ENCODE results near the gene RCOR1. TPM values are rescaled to one million over a fixed set of nuclear protein-coding genes. Genes with fewer than 3 reads are reported as not detected.

The RCOR1 gene
- total RNA-seq, 1 experiment from 2014 or later, result 34.1 TPM

- H2BK15ac ChIP-seq (ENCODE audit: low read depth, low read length), result no peak overlapping the region; the same call in 1 of the 2 replicates
- WGBS (ENCODE audit: extremely low coverage, insufficient read length, low lambda C conversion rate), result no CpG with 5 or more reads among the region's 94 CpGs
- no peaks in the 10 kb centered on the region for H3K9me3 ChIP-seq (ENCODE audit: control insufficient read depth, low read depth, low read length)
- H3K79me1 ChIP-seq (ENCODE audit: insufficient read depth, low read depth, low read length, poor library complexity, severe bottlenecking), result no peaks in the 10 kb centered on the region
- no peak overlapping the region for H2BK20ac ChIP-seq (ENCODE audit: low read depth, low read length, poor library complexity, severe bottlenecking)
- no peak overlapping the region for H2AFZ ChIP-seq (ENCODE audit: low read length)
- H3K56ac ChIP-seq (ENCODE audit: insufficient read length, low read depth, low read length), result no peak overlapping the region
- Mint-ChIP-seq H3K4me3 (peak overlapping the region; percentile 57 to 74), H3K9me3 (no peaks in the 10 kb centered on the region), H3K27ac (peak overlapping the region in 2 of 3 experiments; percentile 65 to 68; a peak in 3 of 7 replicates), H3K4me1 (0 out of 4 replicates have a peak, but pooled peaks cover 2% of the 10 kb centered on the region in 2 experiments), H3K27me3 (ENCODE audit: low read depth) (no peaks in the 10 kb centered on the region; the same call in 1 of the 2 replicates), H3K36me3 (ENCODE audit: insufficient read depth in 1 of 3, low read depth in 3 of 3) (no peaks in the 10 kb centered on the region)
- H3K23me2 ChIP-seq (ENCODE audit: insufficient read length, low read depth, low read length, poor library complexity, severe bottlenecking), result peaks cover 7% of the 10 kb centered on the region
- no peak overlapping the region for H4K91ac ChIP-seq (ENCODE audit: insufficient read length, low read depth, low read length)
- peak overlapping the region; percentile 78 for H3K18ac ChIP-seq (ENCODE audit: insufficient read length, low read depth, low read length)
- no peak overlapping the region for H2BK12ac ChIP-seq (ENCODE audit: insufficient read length, low read depth, low read length)
- DNase-seq, result peak; percentile 90
- no peak overlapping the region for H3K23ac ChIP-seq (ENCODE audit: insufficient read length, low read depth, low read length)
- no peak overlapping the region for H4K5ac ChIP-seq (ENCODE audit: insufficient read length, low read depth, low read length)
- no peak overlapping the region for H2BK120ac ChIP-seq (ENCODE audit: low read depth, low read length, poor library complexity, severe bottlenecking)
- no peak overlapping the region for H3T11ph ChIP-seq (ENCODE audit: low read length)
- no peaks in the 10 kb centered on the region for H3K79me2 ChIP-seq (ENCODE audit: insufficient read depth, low read length)
- H4K8ac ChIP-seq (replicated peaks; ENCODE audit: insufficient read length, low read depth, low read length), result no peak overlapping the region
- H3K4me1 ChIP-seq (ENCODE audit: insufficient read depth, low read length), result no peaks in the 10 kb centered on the region
- H3K14ac ChIP-seq (ENCODE audit: insufficient read depth, low read length), result peak overlapping the region; percentile 74
- no peaks in the 10 kb centered on the region for H3K27me3 ChIP-seq (ENCODE audit: insufficient read depth, low read length)
- H2AK5ac ChIP-seq (ENCODE audit: insufficient read length, low read length), result no peak overlapping the region
- no peak overlapping the region for H3K27ac ChIP-seq (ENCODE audit: insufficient read length, low read depth, low read length)
- no peaks in the 10 kb centered on the region for H4K20me1 ChIP-seq (ENCODE audit: control insufficient read depth, insufficient read depth, insufficient read length)
- peak overlapping the region; percentile 11 for H3K4me2 ChIP-seq (ENCODE audit: insufficient read depth, insufficient read length, low read length)
- TF ChIP-seq, protein P1, sequence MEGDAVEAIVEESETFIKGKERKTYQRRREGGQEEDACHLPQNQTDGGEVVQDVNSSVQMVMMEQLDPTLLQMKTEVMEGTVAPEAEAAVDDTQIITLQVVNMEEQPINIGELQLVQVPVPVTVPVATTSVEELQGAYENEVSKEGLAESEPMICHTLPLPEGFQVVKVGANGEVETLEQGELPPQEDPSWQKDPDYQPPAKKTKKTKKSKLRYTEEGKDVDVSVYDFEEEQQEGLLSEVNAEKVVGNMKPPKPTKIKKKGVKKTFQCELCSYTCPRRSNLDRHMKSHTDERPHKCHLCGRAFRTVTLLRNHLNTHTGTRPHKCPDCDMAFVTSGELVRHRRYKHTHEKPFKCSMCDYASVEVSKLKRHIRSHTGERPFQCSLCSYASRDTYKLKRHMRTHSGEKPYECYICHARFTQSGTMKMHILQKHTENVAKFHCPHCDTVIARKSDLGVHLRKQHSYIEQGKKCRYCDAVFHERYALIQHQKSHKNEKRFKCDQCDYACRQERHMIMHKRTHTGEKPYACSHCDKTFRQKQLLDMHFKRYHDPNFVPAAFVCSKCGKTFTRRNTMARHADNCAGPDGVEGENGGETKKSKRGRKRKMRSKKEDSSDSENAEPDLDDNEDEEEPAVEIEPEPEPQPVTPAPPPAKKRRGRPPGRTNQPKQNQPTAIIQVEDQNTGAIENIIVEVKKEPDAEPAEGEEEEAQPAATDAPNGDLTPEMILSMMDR (conservative IDR thresholded peaks at IDR 0.05), result no peak
- no peak overlapping the region for H2BK5ac ChIP-seq (ENCODE audit: insufficient read length, low read length)
- no peak overlapping the region; the same call in 1 of the 2 replicates for H3K4ac ChIP-seq (ENCODE audit: low read depth, low read length)
- H3K9ac ChIP-seq (ENCODE audit: extremely low read depth, insufficient read length, low read length), result peak overlapping the region; percentile 37
Measured at GRCh38 chr14:102554821-102555819, 37.3 kb upstream of the RCOR1 start.
